K562 (cell line): ENCODE data around the gene CCDC33. TPM values are rescaled to one million over a fixed set of nuclear protein-coding genes. Genes with fewer than 3 reads are reported as not detected.

Source experiments
- ADNP ChIP-seq: fragments of 200-800 bp; sonication (Bioruptor generic); IDR thresholded peaks from 2 replicates; pipeline ENCODE4 v1.6.1; 2016; ENCODE audit warnings: missing genetic modification characterization, missing compliant biosample characterization
- ARID1B ChIP-seq: fragments of 450-650 bp; IDR thresholded peaks from 2 replicates; pipeline ENCODE4 v1.6.1; 2016; ENCODE audit warnings: antibody characterized with exemption, mild to moderate bottlenecking, inconsistent platforms
- ATF3 ChIP-seq, 2 experiments: fragments of 450-650 bp in 1 of 2; sonication (generic) in 1 of 2; formaldehyde crosslinking in 1 of 2; IDR thresholded peaks in 1 of 2; conservative IDR thresholded peaks in 1 of 2; 2 replicates each; pipeline versions ENCODE4 v1.6.1 to v1.8.1; 2016 to 2023; ENCODE audit warnings: mild to moderate bottlenecking in 2 of 2, moderate library complexity in 2 of 2, inconsistent platforms in 1 of 2, missing genetic modification reagents in 1 of 2
- BMI1 ChIP-seq: fragments of 150-350 bp; IDR thresholded peaks from 2 replicates; pipeline ENCODE4 v1.6.1; 2014; ENCODE audit warnings: low read length
- DPF2 ChIP-seq: fragments of 450-650 bp; IDR thresholded peaks from 2 replicates; pipeline ENCODE4 v1.6.1; 2016
- FOSL1 ChIP-seq: fragments of 200-800 bp; sonication (Bioruptor generic); conservative IDR thresholded peaks from 2 replicates; pipeline ENCODE4 v1.6.1; 2016; ENCODE audit warnings: missing genetic modification characterization, missing compliant biosample characterization
- HLTF ChIP-seq: fragments of 450-650 bp; IDR thresholded peaks from 2 replicates; pipeline ENCODE4 v1.6.1; 2016
- MCM7 ChIP-seq, 2 experiments: fragments of 450-650 bp; IDR thresholded peaks; 2 replicates each; pipeline ENCODE4 v1.6.1; 2016 to 2018
- PHB ChIP-seq: fragments of 250-450 bp; sonication (Bioruptor Pico); IDR thresholded peaks from 2 replicates; pipeline ENCODE4 v1.5.0; 2021
- ZNF146 ChIP-seq: IDR thresholded peaks from one replicate; pipeline ENCODE4 v1.6.1; 2018; ENCODE audit warnings: missing compliant biosample characterization; ENCODE audit not compliant: unreplicated experiment
- ZNF449 ChIP-seq: fragments of 250-450 bp; sonication (Bioruptor Pico); IDR thresholded peaks from 2 replicates; pipeline ENCODE4 v1.8.0; 2022; ENCODE audit warnings: moderate library complexity, mild to moderate bottlenecking, inconsistent platforms
- polyA plus RNA-seq, 8 experiments: library from polyadenylated mRNA; depleted of rRNA in 4 of 8; stranded (reverse) in 5 of 8; unstranded in 3 of 8; fragments of >200 nt; fragmentation: Nextera tagmentation in 2 of 8; fragmentation: Illumina TruSeq in 1 of 8; extraction: Ambion mirVana in 2 of 8; extraction: Trizol in 1 of 8; gene quantifications; 2 replicates each; pipeline versions ENCODE4 v1.2.1 to v1.2.3, GENCODE V29; 2011 to 2014; ENCODE audit warnings: inconsistent platforms in 1 of 8, missing spikeins in 1 of 8
- total RNA-seq, 7 experiments: library from RNA; depleted of rRNA in 6 of 7; stranded (reverse); fragments of >200 nt in 6 of 7; fragmentation: Illumina TruSeq in 2 of 7; extraction: Trizol in 2 of 7; gene quantifications; 2 replicates each; pipeline versions ENCODE4 v1.2.1 to v1.2.3, GENCODE V29; 2011 to 2021; ENCODE audit warnings: low replicate concordance in 1 of 7
- TF ChIP-seq, protein P1 (sequence below), 2 experiments: fragments of 450-650 bp in 1 of 2; sonication (generic) in 1 of 2; formaldehyde crosslinking; conservative IDR thresholded peaks; 2 replicates each; pipeline versions ENCODE4 v1.4.0 to v1.8.1; 2020 to 2022; ENCODE audit warnings: mild to moderate bottlenecking in 1 of 2, missing genetic modification reagents in 1 of 2
- TF ChIP-seq, protein P2 (sequence below), 2 experiments: fragments of 250-450 bp in 1 of 2; fragments of 450-650 bp in 1 of 2; sonication (Bioruptor Pico) in 1 of 2; IDR thresholded peaks; 2 replicates each; pipeline versions ENCODE4 v1.6.1 to v1.8.0; 2016 to 2021; ENCODE audit warnings: mild to moderate bottlenecking in 2 of 2, moderate library complexity in 2 of 2, missing compliant biosample characterization in 1 of 2, missing genetic modification characterization in 1 of 2
- TF ChIP-seq, protein P3 (sequence below): fragments of 450-650 bp; IDR thresholded peaks from 2 replicates; pipeline ENCODE4 v1.6.1; 2018; ENCODE audit warnings: mild to moderate bottlenecking, low read depth; ENCODE audit not compliant: partially characterized antibody

The CCDC33 gene
- total and polyA plus RNA-seq, 9 of the 15 experiments (the other 6 are each of a cell fraction or from before 2014, with no cell fraction given) = 0.08 to 1.1 (median 0.15) TPM; not detected in 4

GRCh38 chr15:74380361-74381189 is 144.4 kb downstream of the CCDC33 start (continued):
- TF ChIP-seq ZNF449 (CRISPR knock-in tag) (no peak), MCM7 (IDR thresholded peaks at IDR 0.05) (no peak), PHB (CRISPR knock-in tag) (no peak), BMI1 (no peak), ATF3 (IDR thresholded peaks at IDR 0.05) (peak; percentile 85), ATF3 (CRISPR knock-in tag; conservative IDR thresholded peaks at IDR 0.05) (no peak), FOSL1 (tag) (0 out of 2 replicates have a peak, but pooled peaks have one; percentile 39), ARID1B (0 out of 2 replicates have a peak, but pooled peaks have one; percentile 20), ADNP (tag) (0 out of 2 replicates have a peak, but pooled peaks have one; percentile 42), DPF2 (peak; percentile 24; the same call in 1 of the 2 replicates), HLTF (no peak), ZNF146 (CRISPR knock-in tag) (no peak)
- TF ChIP-seq, protein P1, sequence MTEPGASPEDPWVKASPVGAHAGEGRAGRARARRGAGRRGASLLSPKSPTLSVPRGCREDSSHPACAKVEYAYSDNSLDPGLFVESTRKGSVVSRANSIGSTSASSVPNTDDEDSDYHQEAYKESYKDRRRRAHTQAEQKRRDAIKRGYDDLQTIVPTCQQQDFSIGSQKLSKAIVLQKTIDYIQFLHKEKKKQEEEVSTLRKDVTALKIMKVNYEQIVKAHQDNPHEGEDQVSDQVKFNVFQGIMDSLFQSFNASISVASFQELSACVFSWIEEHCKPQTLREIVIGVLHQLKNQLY (CRISPR knock-in tag; conservative IDR thresholded peaks at IDR 0.05) = no peak
- TF ChIP-seq, protein P2, sequence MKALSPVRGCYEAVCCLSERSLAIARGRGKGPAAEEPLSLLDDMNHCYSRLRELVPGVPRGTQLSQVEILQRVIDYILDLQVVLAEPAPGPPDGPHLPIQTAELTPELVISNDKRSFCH (CRISPR knock-in tag; IDR thresholded peaks at IDR 0.05) = no peak
- TF ChIP-seq, protein P2 (tag; IDR thresholded peaks at IDR 0.05) = no peak
- TF ChIP-seq, protein P3, sequence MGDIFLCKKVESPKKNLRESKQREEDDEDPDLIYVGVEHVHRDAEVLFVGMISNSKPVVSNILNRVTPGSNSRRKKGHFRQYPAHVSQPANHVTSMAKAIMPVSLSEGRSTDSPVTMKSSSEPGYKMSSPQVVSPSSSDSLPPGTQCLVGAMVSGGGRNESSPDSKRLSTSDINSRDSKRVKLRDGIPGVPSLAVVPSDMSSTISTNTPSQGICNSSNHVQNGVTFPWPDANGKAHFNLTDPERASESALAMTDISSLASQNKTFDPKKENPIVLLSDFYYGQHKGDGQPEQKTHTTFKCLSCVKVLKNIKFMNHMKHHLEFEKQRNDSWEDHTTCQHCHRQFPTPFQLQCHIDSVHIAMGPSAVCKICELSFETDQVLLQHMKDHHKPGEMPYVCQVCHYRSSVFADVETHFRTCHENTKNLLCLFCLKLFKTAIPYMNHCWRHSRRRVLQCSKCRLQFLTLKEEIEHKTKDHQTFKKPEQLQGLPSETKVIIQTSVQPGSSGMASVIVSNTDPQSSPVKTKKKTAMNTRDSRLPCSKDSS = no peak
